Gastrocnemius medialis (tissue), 4 donors: Measurements from ENCODE around the gene TAPBPL. TPM values are rescaled to one million over a fixed set of nuclear protein-coding genes. Genes with fewer than 3 reads are reported as not detected.

Experiments used
- ATAC-seq, 2 donors: fragments of 150-250 bp; one replicate each; pipeline ENCODE4 v1.9.1; 2016
- DNase-seq, 2 donors: peaks; one replicate each; pipeline ENCODE4 v3.0.0-alpha.2; 2019
- H3K27ac ChIP-seq, 4 donors: fragments of 200-600 bp; sonication (generic); 1 replicate in 1 of 4; 2 replicates in 3 of 4; pipeline ENCODE4 v1.5.1; 2016 to 2018; ENCODE audit warnings: mild to moderate bottlenecking in 2 of 4, moderate library complexity in 1 of 4
- H3K27me3 ChIP-seq, 3 donors: fragments of 200-600 bp; sonication (generic) in 2 of 3; 1 replicate in 1 of 3; 2 replicates in 2 of 3; pipeline versions ENCODE4 v1.5.1 to v1.6.0; 2016 to 2019; ENCODE audit warnings: mild to moderate bottlenecking in 1 of 3, moderate library complexity in 1 of 3
- H3K36me3 ChIP-seq, 2 donors: fragments of 200-600 bp; sonication (generic) in 1 of 2; one replicate each; pipeline ENCODE4 v1.5.1; 2017 to 2018
- H3K4me1 ChIP-seq, 2 donors: fragments of 200-600 bp; sonication (generic) in 1 of 2; one replicate each; pipeline ENCODE4 v1.5.1; 2016 to 2017; ENCODE audit warnings: mild to moderate bottlenecking in 2 of 2
- H3K4me3 ChIP-seq, 4 donors: fragments of 200-600 bp; sonication (generic) in 3 of 4; 1 replicate in 1 of 4; 2 replicates in 3 of 4; pipeline ENCODE4 v1.5.1; 2016 to 2019; ENCODE audit warnings: mild to moderate bottlenecking in 2 of 4
- H3K9me3 ChIP-seq, 3 donors: fragments of 200-600 bp; sonication (generic) in 2 of 3; 1 replicate in 1 of 3; 2 replicates in 2 of 3; pipeline ENCODE4 v1.5.1; 2016 to 2019
- CTCF ChIP-seq, 5 experiments: fragments of 450-650 bp in 3 of 5; fragments of 200-600 bp in 2 of 5; sonication (generic) in 2 of 5; IDR thresholded peaks in 4 of 5; conservative IDR thresholded peaks in 1 of 5; 1 replicate in 4 of 5; 2 replicates in 1 of 5; pipeline ENCODE4 v1.5.1; 2016 to 2019; ENCODE audit warnings: antibody characterized with exemption in 5 of 5, mild to moderate bottlenecking in 3 of 5, moderate library complexity in 3 of 5
- POLR2A ChIP-seq, 2 donors: fragments of 450-650 bp; IDR thresholded peaks; one replicate each; pipeline ENCODE4 v1.6.1; 2017; ENCODE audit warnings: antibody characterized with exemption in 2 of 2, mild to moderate bottlenecking in 2 of 2, moderate library complexity in 2 of 2
- in situ Hi-C, 4 donors: fragments of 200-750 bp; cut with MboI; loops; one replicate each; pipeline versions ENCODE4 v1.15.0 to v1.8.0; 2017; ENCODE audit warnings: low sequenced_read_pairs in 4 of 4
- intact Hi-C: fragments of 100-400 bp; cut with DNase I; formaldehyde crosslinking; loops from one replicate; pipeline ENCODE4 v1.15.1; 2023; ENCODE audit warnings: low total_unique reads
- total RNA-seq, 4 donors: library from RNA; depleted of rRNA; stranded (reverse); fragments of >200 nt; gene quantifications; one replicate each; pipeline versions ENCODE4 v1.1.0 to v1.2.3, GENCODE V29; 2016

Gene TAPBPL
- total RNA-seq, 4 donors from 2014 or later: 3.8 to 8.6 (median 5.8) TPM

- in situ Hi-C loops (loop anchor here (5.0 to 25.0 kb wide), 4 partner anchors 40 to 138 kb away; partner anchors contain the start of gene TNFRSF1A (in 1 of the 4)), intact Hi-C loops (no loop called here)
- no peaks in the 10 kb centered on the region for H3K27me3 ChIP-seq
- DNase-seq (no peak), ATAC-seq (no peak)
- H3K27ac ChIP-seq: peak overlapping the region in 1 of 4 donors; percentile 70
- no peak overlapping the region for H3K4me3 ChIP-seq
- peaks cover 0 to 79% of the 10 kb centered on the region in 2 donors for H3K36me3 ChIP-seq
- peaks cover 8 to 14% of the 10 kb centered on the region in 2 donors for H3K4me1 ChIP-seq
- no peaks in the 10 kb centered on the region for H3K9me3 ChIP-seq
- TF ChIP-seq CTCF (IDR thresholded peaks at IDR 0.05 in 4 of 5, conservative IDR thresholded peaks at IDR 0.05 in 1 of 5): no peak
- no peak for TF ChIP-seq POLR2A (IDR thresholded peaks at IDR 0.05)
Observed at GRCh38 chr12:6462234-6462995, 10.6 kb downstream of the TAPBPL start.

- intact Hi-C loops (no loop called here), in situ Hi-C loops (loop anchor here (5.0 to 25.0 kb wide), 4 partner anchors 41 to 138 kb away; partner anchors contain the start of gene TNFRSF1A (in 1 of the 4))
- Histone ChIP-seq H3K9me3 (no peaks in the 10 kb centered on the region), H3K4me1 (peaks cover 8 to 14% of the 10 kb centered on the region in 2 donors), H3K27me3 (no peaks in the 10 kb centered on the region), H3K27ac (peak overlapping the region in 1 of 4 donors; percentile 42), H3K4me3 (no peak overlapping the region), H3K36me3 (peaks cover 0 to 71% of the 10 kb centered on the region in 2 donors)
- no peak for DNase-seq
- no peak for ATAC-seq
- TF ChIP-seq CTCF (IDR thresholded peaks at IDR 0.05 in 4 of 5, conservative IDR thresholded peaks at IDR 0.05 in 1 of 5) (no peak), POLR2A (IDR thresholded peaks at IDR 0.05) (no peak)
Observed at GRCh38 chr12:6463216-6463615, 11.4 kb downstream of the TAPBPL start.

GRCh38 chr12:6463858-6464257, 12.0 kb downstream of the TAPBPL start:
- Histone ChIP-seq H3K4me1 (peaks cover 11 to 16% of the 10 kb centered on the region in 2 donors), H3K9me3 (no peaks in the 10 kb centered on the region), H3K27ac (peak overlapping the region in 2 of 4 donors; percentile 20 to 42), H3K27me3 (no peaks in the 10 kb centered on the region), H3K4me3 (no peak overlapping the region), H3K36me3 (peaks cover 0 to 65% of the 10 kb centered on the region in 2 donors)
- intact Hi-C loops (loop anchor here (2.0 kb wide), 1 partner anchor 137 kb away; no protein-coding TSS in a partner anchor), in situ Hi-C loops (loop anchor here (5.0 to 25.0 kb wide), 4 partner anchors 42 to 139 kb away; partner anchors contain the start of gene TNFRSF1A (in 1 of the 4))
- TF ChIP-seq CTCF (IDR thresholded peaks at IDR 0.05 in 4 of 5, conservative IDR thresholded peaks at IDR 0.05 in 1 of 5) (no peak), POLR2A (IDR thresholded peaks at IDR 0.05) (no peak)
- DNase-seq (no peak), ATAC-seq (no peak)

- Histone ChIP-seq H3K27ac (peak overlapping the region in 1 of 4 donors; percentile 27), H3K4me1 (peaks cover 18 to 23% of the 10 kb centered on the region in 2 donors)
- in situ Hi-C loops: loop anchor here (5.0 to 25.0 kb wide), 4 partner anchors 42 to 140 kb away; partner anchors contain the start of gene TNFRSF1A (in 1 of the 4)
Observed at GRCh38 chr12:6464531-6464930, 12.7 kb downstream of the TAPBPL start.

More at GRCh38 chr12:6464531-6464930, 12.7 kb downstream of the TAPBPL start:
- H3K36me3 ChIP-seq: peaks cover 0 to 58% of the 10 kb centered on the region in 2 donors
- H3K27me3 ChIP-seq: no peaks in the 10 kb centered on the region
- intact Hi-C loops: loop anchor here (2.0 kb wide), 1 partner anchor 138 kb away; no protein-coding TSS in a partner anchor
- DNase-seq: no peak
- H3K4me3 ChIP-seq: no peak overlapping the region
- H3K9me3 ChIP-seq: no peaks in the 10 kb centered on the region
- ATAC-seq: no peak
- TF ChIP-seq CTCF (IDR thresholded peaks at IDR 0.05 in 4 of 5, conservative IDR thresholded peaks at IDR 0.05 in 1 of 5): no peak
- no peak for TF ChIP-seq POLR2A (IDR thresholded peaks at IDR 0.05)
